RKO (cell line): ENCODE measurements around the gene ESPNL.

Source experiments
- DNase-seq: peaks from one replicate; pipeline ENCODE4 v3.0.0-alpha.2; 2016; ENCODE audit warnings: low spot score

The ESPNL gene

GRCh38 chr2:238098901-238099713, 1.0 kb upstream of the ESPNL start:
- no peak for DNase-seq

- no peak for DNase-seq
Measured at GRCh38 chr2:238099714-238100048, 459 bp upstream of the ESPNL start.

GRCh38 chr2:238100821-238101771, 956 bp downstream of the ESPNL start:
- no peak for DNase-seq

- no peak for DNase-seq
Measured at GRCh38 chr2:238101891-238102841, 2.0 kb downstream of the ESPNL start.

- no peak for DNase-seq
Measured at GRCh38 chr2:238102865-238103264, 2.7 kb downstream of the ESPNL start.

GRCh38 chr2:238103465-238104225, 3.5 kb downstream of the ESPNL start:
- DNase-seq = no peak

GRCh38 chr2:238104226-238104690, 4.1 kb downstream of the ESPNL start:
- no peak for DNase-seq

- no peak for DNase-seq
Measured at GRCh38 chr2:238104691-238105371, 4.7 kb downstream of the ESPNL start.

- DNase-seq = no peak
Measured at GRCh38 chr2:238105506-238106338, 5.6 kb downstream of the ESPNL start.

- DNase-seq = no peak
Measured at GRCh38 chr2:238106339-238106697, 6.2 kb downstream of the ESPNL start.

- no peak for DNase-seq
Measured at GRCh38 chr2:238106698-238107524, 6.8 kb downstream of the ESPNL start.

GRCh38 chr2:238107525-238108422, 7.6 kb downstream of the ESPNL start:
- DNase-seq = no peak

- DNase-seq = no peak
Measured at GRCh38 chr2:238108423-238109183, 8.5 kb downstream of the ESPNL start.

GRCh38 chr2:238113611-238114010, 13.5 kb downstream of the ESPNL start:
- no peak for DNase-seq

GRCh38 chr2:238114331-238114841, 14.2 kb downstream of the ESPNL start:
- DNase-seq = no peak

GRCh38 chr2:238114851-238115660, 14.9 kb downstream of the ESPNL start:
- DNase-seq = no peak
